ENCODE measurements around the gene ARL13B. TPM values are rescaled to one million over a fixed set of nuclear protein-coding genes. Genes with fewer than 3 reads are reported as not detected.

ARL13B gene
- total RNA-seq, 1 experiment from 2014 or later, result 9.3 TPM

- Mint-ChIP-seq H3K27me3 (ENCODE audit: low read depth) (no peaks in the 10 kb centered on the region), H3K27ac (no peak overlapping the region), H3K4me1 (peaks cover 3% of the 10 kb centered on the region), H3K36me3 (no peaks in the 10 kb centered on the region), H3K4me3 (no peak overlapping the region), H3K9me3 (no peaks in the 10 kb centered on the region)
- DNase-seq (ENCODE audit: low spot score), result no peak
- POLR2A ChIA-PET, result no interaction called here
- ATAC-seq, result no peak
- CTCF ChIA-PET, result interaction anchor here (1.0 kb wide), 1 partner anchor 10 kb away, joined by 3 read pairs; the partner anchor contains the start of gene ARL13B
- TF ChIP-seq SP1 (CRISPR knock-in tag; conservative IDR thresholded peaks at IDR 0.05) (no peak), ATF3 (CRISPR knock-in tag; conservative IDR thresholded peaks at IDR 0.05) (no peak), KAT7 (CRISPR knock-in tag; IDR thresholded peaks at IDR 0.05; ENCODE audit: borderline replicate concordance) (no peak), ZNF423 (CRISPR knock-in tag; IDR thresholded peaks at IDR 0.05) (no peak), TEAD1 (CRISPR knock-in tag; IDR thresholded peaks at IDR 0.05) (no peak), FOXK1 (CRISPR knock-in tag; IDR thresholded peaks at IDR 0.05) (no peak)
Observed at GRCh38 chr3:93989241-93989640, 9.3 kb downstream of the ARL13B start.

- CTCF ChIA-PET, result no interaction called here
- no peak for DNase-seq (ENCODE audit: low spot score)
- Mint-ChIP-seq H3K27me3 (ENCODE audit: low read depth) (no peaks in the 10 kb centered on the region), H3K4me1 (peaks cover 7% of the 10 kb centered on the region), H3K9me3 (no peaks in the 10 kb centered on the region), H3K27ac (no peak overlapping the region), H3K4me3 (no peak overlapping the region), H3K36me3 (no peaks in the 10 kb centered on the region)
- ATAC-seq, result no peak
- POLR2A ChIA-PET, result no interaction called here
- TF ChIP-seq FOXP1 (CRISPR knock-in tag; IDR thresholded peaks at IDR 0.05; ENCODE audit: borderline replicate concordance) (no peak), ATF1 (CRISPR knock-in tag; IDR thresholded peaks at IDR 0.05) (no peak), ESRRA (CRISPR knock-in tag; IDR thresholded peaks at IDR 0.05; ENCODE audit: borderline replicate concordance) (no peak)
Observed at GRCh38 chr3:93991631-93992030, 11.7 kb downstream of the ARL13B start.

- no peak for DNase-seq (ENCODE audit: low spot score)
- no peaks in the 10 kb centered on the region for H3K27me3 Mint-ChIP-seq (ENCODE audit: low read depth)
- CTCF ChIA-PET, result no interaction called here
- ATAC-seq, result no peak
- no peaks in the 10 kb centered on the region for H3K9me3 Mint-ChIP-seq
- H3K27ac Mint-ChIP-seq, result no peak overlapping the region
- POLR2A ChIA-PET, result no interaction called here
- H3K4me1 Mint-ChIP-seq, result peaks cover 7% of the 10 kb centered on the region
- no peak overlapping the region for H3K4me3 Mint-ChIP-seq
- peaks cover 3% of the 10 kb centered on the region; the same call in 1 of the 2 replicates for H3K36me3 Mint-ChIP-seq
- TF ChIP-seq IRF2 (CRISPR knock-in tag; IDR thresholded peaks at IDR 0.05; ENCODE audit: borderline replicate concordance, low read depth) (no peak), NFE2L1 (CRISPR knock-in tag; IDR thresholded peaks at IDR 0.05) (no peak), CREB1 (CRISPR knock-in tag; IDR thresholded peaks at IDR 0.05) (no peak), IRF1 (CRISPR knock-in tag; IDR thresholded peaks at IDR 0.05) (no peak), ATF3 (CRISPR knock-in tag; conservative IDR thresholded peaks at IDR 0.05) (no peak), ZNF512 (CRISPR knock-in tag; IDR thresholded peaks at IDR 0.05; ENCODE audit: borderline replicate concordance) (no peak), E2F1 (CRISPR knock-in tag; IDR thresholded peaks at IDR 0.05) (no peak), EMX1 (CRISPR knock-in tag; IDR thresholded peaks at IDR 0.05) (no peak), CTCF (IDR thresholded peaks at IDR 0.05) (no peak), ERG (CRISPR knock-in tag; IDR thresholded peaks at IDR 0.05) (no peak), ARID4B (CRISPR knock-in tag; IDR thresholded peaks at IDR 0.05; ENCODE audit: borderline replicate concordance) (no peak)
Observed at GRCh38 chr3:93992207-93992606, 12.3 kb downstream of the ARL13B start.

Data from WTC11 (cell line).